H9 (cell line): ENCODE results near the gene CLMN. TPM values are rescaled to one million over a fixed set of nuclear protein-coding genes. Genes with fewer than 3 reads are reported as not detected.

Source experiments
- DNase-seq: peaks from one replicate; pipeline ENCODE4 v3.0.0-alpha.2; 2017
- H2AFZ ChIP-seq: one replicate; pipeline ENCODE4 v1.6.1; 2013; ENCODE audit warnings: mild to moderate bottlenecking, low read length, control low read depth, moderate library complexity
- H2AK5ac ChIP-seq: 2 replicates; pipeline ENCODE4 v1.6.1; 2013; ENCODE audit warnings: low read length, control low read depth, mixed read lengths; ENCODE audit not compliant: insufficient read length
- H2BK120ac ChIP-seq: one replicate; pipeline ENCODE4 v1.6.1; 2013; ENCODE audit warnings: low read depth, mild to moderate bottlenecking, low read length, control low read depth, inconsistent platforms; ENCODE audit not compliant: poor library complexity, severe bottlenecking
- H2BK12ac ChIP-seq: 2 replicates; pipeline ENCODE4 v1.6.1; 2013; ENCODE audit warnings: low read length, control low read depth, mixed read lengths, low read depth; ENCODE audit not compliant: insufficient read length
- H2BK15ac ChIP-seq: 2 replicates; pipeline ENCODE4 v1.6.1; 2013; ENCODE audit warnings: low read depth, low read length, control low read depth
- H2BK20ac ChIP-seq: one replicate; pipeline ENCODE4 v1.6.1; 2013; ENCODE audit warnings: low read depth, mild to moderate bottlenecking, low read length, control low read depth, inconsistent platforms; ENCODE audit not compliant: poor library complexity, severe bottlenecking
- H2BK5ac ChIP-seq: 2 replicates; pipeline ENCODE4 v1.6.1; 2013; ENCODE audit warnings: low read length, control low read depth, mixed read lengths; ENCODE audit not compliant: insufficient read length
- H3K14ac ChIP-seq: 2 replicates; pipeline ENCODE4 v1.6.1; 2013; ENCODE audit warnings: low read length, control low read depth; ENCODE audit not compliant: insufficient read depth
- H3K18ac ChIP-seq: 2 replicates; pipeline ENCODE4 v1.6.1; 2013; ENCODE audit warnings: low read depth, mild to moderate bottlenecking, mixed read lengths, low read length, control low read depth; ENCODE audit not compliant: insufficient read length
- H3K23ac ChIP-seq: 2 replicates; pipeline ENCODE4 v1.6.1; 2013; ENCODE audit warnings: low read length, control low read depth, mixed read lengths, low read depth; ENCODE audit not compliant: insufficient read length
- H3K23me2 ChIP-seq: 2 replicates; pipeline ENCODE4 v1.6.1; 2013; ENCODE audit warnings: low read depth, mild to moderate bottlenecking, mixed read lengths, low read length, control low read depth; ENCODE audit not compliant: insufficient read length, poor library complexity, severe bottlenecking
- H3K27ac ChIP-seq: 2 replicates; pipeline ENCODE4 v1.5.1; 2013; ENCODE audit warnings: low read length, control low read depth, mixed read lengths, low read depth; ENCODE audit not compliant: insufficient read length
- H3K27me3 ChIP-seq: 2 replicates; pipeline ENCODE4 v1.6.1; 2013; ENCODE audit warnings: low read length, control low read depth, inconsistent platforms; ENCODE audit not compliant: insufficient read depth
- H3K4ac ChIP-seq: 2 replicates; pipeline ENCODE4 v1.6.1; 2013; ENCODE audit warnings: low read depth, mild to moderate bottlenecking, control low read depth, inconsistent platforms, low read length, moderate library complexity
- H3K4me1 ChIP-seq: 2 replicates; pipeline ENCODE4 v1.6.1; 2013; ENCODE audit warnings: low read length, control low read depth, inconsistent platforms; ENCODE audit not compliant: insufficient read depth
- H3K4me2 ChIP-seq: 2 replicates; pipeline ENCODE4 v1.6.1; 2013; ENCODE audit warnings: low read length, control low read depth, mixed read lengths; ENCODE audit not compliant: insufficient read length, insufficient read depth
- H3K56ac ChIP-seq: 2 replicates; pipeline ENCODE4 v1.6.1; 2013; ENCODE audit warnings: low read depth, mild to moderate bottlenecking, mixed read lengths, low read length, control low read depth; ENCODE audit not compliant: insufficient read length
- H3K79me1 ChIP-seq: 2 replicates; pipeline ENCODE4 v1.6.1; 2013; ENCODE audit warnings: low read depth, mild to moderate bottlenecking, moderate library complexity, low read length, control low read depth, inconsistent platforms; ENCODE audit not compliant: insufficient read depth, poor library complexity, severe bottlenecking
- H3K79me2 ChIP-seq: 2 replicates; pipeline ENCODE4 v1.6.1; 2013; ENCODE audit warnings: low read length, control low read depth, inconsistent platforms; ENCODE audit not compliant: insufficient read depth
- H3K9ac ChIP-seq: 2 replicates; pipeline ENCODE4 v1.6.1; 2013; ENCODE audit warnings: low read length, control low read depth, mixed read lengths; ENCODE audit not compliant: insufficient read length; ENCODE audit errors: extremely low read depth
- H3K9me3 ChIP-seq: one replicate; pipeline ENCODE4 v1.6.1; 2013; ENCODE audit warnings: low read depth, low read length, inconsistent platforms; ENCODE audit not compliant: control insufficient read depth
- H3T11ph ChIP-seq: one replicate; pipeline ENCODE4 v1.6.1; 2013; ENCODE audit warnings: mild to moderate bottlenecking, low read length, control low read depth, inconsistent platforms
- H4K20me1 ChIP-seq: one replicate; pipeline ENCODE4 v1.6.1; 2013; ENCODE audit not compliant: control insufficient read depth, insufficient read length, insufficient read depth
- H4K5ac ChIP-seq: 2 replicates; pipeline ENCODE4 v1.6.1; 2013; ENCODE audit warnings: low read depth, mild to moderate bottlenecking, mixed read lengths, low read length, control low read depth; ENCODE audit not compliant: insufficient read length
- H4K8ac ChIP-seq: replicated peaks from 2 replicates; pipeline ENCODE4 v1.6.1; 2013; ENCODE audit warnings: low read length, control low read depth, mixed read lengths, low read depth; ENCODE audit not compliant: insufficient read length
- H4K91ac ChIP-seq: 2 replicates; pipeline ENCODE4 v1.6.1; 2013; ENCODE audit warnings: low read depth, mild to moderate bottlenecking, moderate library complexity, mixed read lengths, low read length, control low read depth; ENCODE audit not compliant: insufficient read length
- H3K27ac Mint-ChIP-seq, 3 experiments: 2 replicates in 2 of 3; 3 replicates in 1 of 3; pipeline ENCODE4 v1.8.0; 2020 to 2021; ENCODE audit warnings: mixed read lengths in 3 of 3, mild to moderate bottlenecking in 1 of 3, moderate library complexity in 1 of 3
- H3K27me3 Mint-ChIP-seq: 2 replicates; pipeline ENCODE4 v1.8.0; 2021; ENCODE audit warnings: low read depth, mild to moderate bottlenecking, moderate library complexity, mixed read lengths
- H3K36me3 Mint-ChIP-seq, 3 experiments: 2 replicates in 2 of 3; 3 replicates in 1 of 3; pipeline ENCODE4 v1.8.0; 2020 to 2021; ENCODE audit warnings: low read depth in 3 of 3, mixed read lengths in 3 of 3; ENCODE audit not compliant: insufficient read depth in 1 of 3
- H3K4me1 Mint-ChIP-seq, 2 experiments: 2 replicates each; pipeline ENCODE4 v1.8.0; 2020; ENCODE audit warnings: mixed read lengths in 2 of 2
- H3K4me3 Mint-ChIP-seq, 2 experiments: 2 replicates in 1 of 2; 3 replicates in 1 of 2; pipeline ENCODE4 v1.8.0; 2020 to 2021; ENCODE audit warnings: mild to moderate bottlenecking in 2 of 2, mixed read lengths in 2 of 2, moderate library complexity in 1 of 2
- H3K9me3 Mint-ChIP-seq, 2 experiments: 2 replicates in 1 of 2; 3 replicates in 1 of 2; pipeline ENCODE4 v1.8.0; 2020; ENCODE audit warnings: mild to moderate bottlenecking in 2 of 2, mixed read lengths in 2 of 2, moderate library complexity in 1 of 2
- CTCF ChIP-seq: fragments of 200-600 bp; sonication (generic); conservative IDR thresholded peaks from 3 replicates; pipeline ENCODE4 v1.8.0; 2021; ENCODE audit warnings: antibody characterized with exemption, mild to moderate bottlenecking
- whole genome bisulfite sequencing: extraction: QIAGEN DNeasy Blood & Tissue Kit; methylation state at CpG from one replicate; pipeline ENCODE4 v1.1.7; 2013; ENCODE audit warnings: missing lambda C conversion rate, low lambda C conversion rate, mixed read lengths; ENCODE audit not compliant: insufficient read length; ENCODE audit errors: extremely low coverage; 5-methylcytosine and 5-hydroxymethylcytosine counted together
- total RNA-seq: library from RNA; stranded (reverse); gene quantifications from 2 replicates; pipeline ENCODE4 v1.2.1, GENCODE V29; 2021

CLMN gene
- total RNA-seq, 1 experiment from 2014 or later = 7.6 TPM

GRCh38 chr14:95252219-95252618, 67.5 kb downstream of the CLMN start:
- Histone ChIP-seq H3K9ac (no peak overlapping the region), H3K9me3 (no peaks in the 10 kb centered on the region), H4K8ac (no peak overlapping the region), H2BK5ac (no peak overlapping the region), H3K79me2 (no peaks in the 10 kb centered on the region), H4K91ac (no peak overlapping the region), H3K4me2 (no peak overlapping the region), H3K18ac (no peak overlapping the region), H3K23ac (no peak overlapping the region), H3K4ac (no peak overlapping the region), H2AFZ (no peak overlapping the region), H4K20me1 (no peaks in the 10 kb centered on the region), H2BK15ac (no peak overlapping the region), H3K23me2 (no peaks in the 10 kb centered on the region), H3T11ph (no peak overlapping the region), H3K14ac (no peak overlapping the region), H2BK120ac (no peak overlapping the region), H3K27ac (no peak overlapping the region), H2BK20ac (no peak overlapping the region), H3K79me1 (no peaks in the 10 kb centered on the region), H3K4me1 (peaks cover 15% of the 10 kb centered on the region; the same call in 1 of the 2 replicates), H2AK5ac (no peak overlapping the region), H3K27me3 (no peaks in the 10 kb centered on the region), H4K5ac (no peak overlapping the region), H3K56ac (no peak overlapping the region), H2BK12ac (no peak overlapping the region)
- Mint-ChIP-seq H3K4me1 (peaks cover 66 to 71% of the 10 kb centered on the region in 2 experiments), H3K27ac (no peak overlapping the region; a peak in 1 of 7 replicates), H3K27me3 (peaks cover 5% of the 10 kb centered on the region; the same call in 1 of the 2 replicates), H3K4me3 (no peak overlapping the region), H3K36me3 (no peaks in the 10 kb centered on the region), H3K9me3 (no peaks in the 10 kb centered on the region)
- no peak for TF ChIP-seq CTCF
- no CpG with 5 or more reads among the region's 6 CpGs for WGBS
- DNase-seq = no peak
